AG10803 (cell line): ENCODE measurements around the gene POU6F2.

ENCODE experiments used
- DNase-seq: peaks from one replicate; pipeline ENCODE4 v3.0.0; 2010; ENCODE audit warnings: low read depth
- H3K4me3 ChIP-seq: 2 replicates; pipeline ENCODE4 v1.5.1; 2011; ENCODE audit warnings: mild to moderate bottlenecking, low read length, control low read depth
- CTCF ChIP-seq: conservative IDR thresholded peaks from 2 replicates; pipeline ENCODE4 v1.5.1; 2011; ENCODE audit warnings: mild to moderate bottlenecking, low read length, control low read depth, inconsistent platforms

The POU6F2 gene

GRCh38 chr7:39349452-39350123, 371.9 kb downstream of the POU6F2 start:
- no peak for DNase-seq
- no peak for TF ChIP-seq CTCF
- H3K4me3 ChIP-seq: no peak overlapping the region

GRCh38 chr7:39353615-39354376, 376.1 kb downstream of the POU6F2 start:
- peak; percentile 71 for DNase-seq
- no peak for TF ChIP-seq CTCF
- H3K4me3 ChIP-seq: no peak overlapping the region

GRCh38 chr7:39355664-39356063, 378.0 kb downstream of the POU6F2 start:
- no peak for DNase-seq
- TF ChIP-seq CTCF: no peak
- no peak overlapping the region for H3K4me3 ChIP-seq

- DNase-seq: peak; percentile 35
- H3K4me3 ChIP-seq: no peak overlapping the region
- no peak for TF ChIP-seq CTCF
These were observed 378.6 kb downstream of the POU6F2 start for GRCh38 chr7:39356172-39356925.

GRCh38 chr7:39357648-39358047, 379.9 kb downstream of the POU6F2 start:
- peak; percentile 30; the same call in 1 of the 2 replicates for TF ChIP-seq CTCF
- no peak overlapping the region for H3K4me3 ChIP-seq
- DNase-seq: no peak

- no peak for TF ChIP-seq CTCF
- no peak for DNase-seq
- no peak overlapping the region for H3K4me3 ChIP-seq
These were observed 382.3 kb downstream of the POU6F2 start for GRCh38 chr7:39360038-39360437.
